ENCODE data around the gene COL11A2.

- TF ChIP-seq CTCF (IDR thresholded peaks at IDR 0.05) (no peak), POLR2A (IDR thresholded peaks at IDR 0.05) (no peak)
These were observed 26.5 kb downstream of the COL11A2 start for GRCh38 chr6:33165581-33166258.
